EH (cell line): ENCODE measurements around the gene PLCG1.
"Not testable (repeated sequence)": the region's sequence is repeated elsewhere in the genome, so short reads cannot be mapped to it uniquely, and the experiment has no call there.

Experiments used
- DNase-seq: peaks from one replicate; pipeline ENCODE4 v3.0.0-alpha.2; 2015; ENCODE audit warnings: low read depth

Gene PLCG1

GRCh38 chr20:41136680-41137613 lies at the start of gene PLCG1:
TSS of gene PLCG1 (plus strand) at chr20:41137543. CDS start at chr20:41137642, 99 bp downstream.
- peak; percentile 83 for DNase-seq

GRCh38 chr20:41087777-41088176 lies 49.6 kb upstream of the PLCG1 start:
- DNase-seq = no peak

- DNase-seq = no peak
Measured at GRCh38 chr20:41089555-41089954, 47.8 kb upstream of the PLCG1 start.

GRCh38 chr20:41091927-41092326 lies 45.4 kb upstream of the PLCG1 start:
- DNase-seq = no peak

- peak; percentile 15 for DNase-seq
Measured at GRCh38 chr20:41094353-41095055, 42.8 kb upstream of the PLCG1 start.

GRCh38 chr20:41095110-41095969 lies 42.0 kb upstream of the PLCG1 start:
- peak; percentile 67 for DNase-seq

- DNase-seq = peak; percentile 83
Measured at GRCh38 chr20:41098703-41099250, 38.6 kb upstream of the PLCG1 start.

GRCh38 chr20:41100001-41100480 lies 37.3 kb upstream of the PLCG1 start:
- peak; percentile 36 for DNase-seq

- DNase-seq = no peak
Measured at GRCh38 chr20:41101660-41102059, 35.7 kb upstream of the PLCG1 start.

- no peak for DNase-seq
Measured at GRCh38 chr20:41108531-41108930, 28.8 kb upstream of the PLCG1 start.

GRCh38 chr20:41110012-41110411 lies 27.3 kb upstream of the PLCG1 start:
- DNase-seq = no peak

GRCh38 chr20:41110930-41111577 lies 26.3 kb upstream of the PLCG1 start:
- DNase-seq = no peak

GRCh38 chr20:41111578-41111951 lies 25.8 kb upstream of the PLCG1 start:
- no peak for DNase-seq

- no peak for DNase-seq
Measured at GRCh38 chr20:41116282-41116956, 20.9 kb upstream of the PLCG1 start.

GRCh38 chr20:41118159-41118558 lies 19.2 kb upstream of the PLCG1 start:
- not testable (repeated sequence) for DNase-seq

GRCh38 chr20:41118632-41119031 lies 18.7 kb upstream of the PLCG1 start:
- DNase-seq = peak; percentile 34

GRCh38 chr20:41119614-41120561 lies 17.5 kb upstream of the PLCG1 start:
- DNase-seq = no peak

GRCh38 chr20:41121399-41121798 lies 15.9 kb upstream of the PLCG1 start:
- no peak for DNase-seq

GRCh38 chr20:41123631-41124030 lies 13.7 kb upstream of the PLCG1 start:
- no peak for DNase-seq
